K562 (cell line): Measurements from ENCODE around the gene GPER1. TPM values are rescaled to one million over a fixed set of nuclear protein-coding genes. Genes with fewer than 3 reads are reported as not detected.

Experiments used
- DACH1 ChIP-seq: fragments of 450-650 bp; IDR thresholded peaks from 2 replicates; pipeline ENCODE4 v1.6.1; 2018; ENCODE audit not compliant: partially characterized antibody
- FOXM1 ChIP-seq, 2 experiments: fragments of 450-650 bp in 1 of 2; sonication (generic) in 1 of 2; formaldehyde crosslinking in 1 of 2; IDR thresholded peaks; 2 replicates each; pipeline versions ENCODE4 v1.6.1 to v1.9.0; 2017 to 2022; ENCODE audit warnings: low read depth in 2 of 2, mild to moderate bottlenecking in 2 of 2, missing genetic modification reagents in 1 of 2, moderate library complexity in 1 of 2
- IRF2 ChIP-seq: sonication (generic); formaldehyde crosslinking; IDR thresholded peaks from 2 replicates; pipeline ENCODE4 v1.8.1; 2022; ENCODE audit warnings: mild to moderate bottlenecking, missing genetic modification reagents
- JUNB ChIP-seq: fragments of 450-650 bp; formaldehyde crosslinking; conservative IDR thresholded peaks from 2 replicates; pipeline ENCODE4 v1.4.0; 2020; ENCODE audit warnings: mild to moderate bottlenecking
- JUND ChIP-seq, 2 experiments: IDR thresholded peaks; 2 replicates in 1 of 2; 3 replicates in 1 of 2; pipeline ENCODE4 v1.6.1; 2011; ENCODE audit warnings: borderline replicate concordance in 2 of 2, low read depth in 2 of 2, low read length in 2 of 2, improper control_type of control experiment in 1 of 2, missing biosample characterization in 1 of 2, missing genetic modification characterization in 1 of 2, missing genetic modification reagents in 1 of 2
- KHSRP ChIP-seq: fragments of 450-650 bp; IDR thresholded peaks from 2 replicates; pipeline ENCODE4 v1.6.1; 2017
- NR1H2 ChIP-seq: sonication (generic); formaldehyde crosslinking; IDR thresholded peaks from 2 replicates; pipeline ENCODE4 v1.4.0; 2020; ENCODE audit warnings: mild to moderate bottlenecking, missing genetic modification reagents
- POLR3A ChIP-seq: IDR thresholded peaks from 2 replicates; pipeline ENCODE4 v1.6.1; 2011; ENCODE audit warnings: borderline replicate concordance, mild to moderate bottlenecking, moderate library complexity; ENCODE audit not compliant: insufficient read length, insufficient read depth; ENCODE audit errors: extremely low read depth
- SREBF2 ChIP-seq: sonication (generic); formaldehyde crosslinking; IDR thresholded peaks from 2 replicates; pipeline ENCODE4 v1.4.0; 2020; ENCODE audit warnings: mild to moderate bottlenecking, missing genetic modification reagents
- TEAD2 ChIP-seq: fragments of 450-650 bp; IDR thresholded peaks from 2 replicates; pipeline ENCODE4 v1.6.1; 2016; ENCODE audit warnings: missing genetic modification characterization, control low read depth, missing compliant biosample characterization
- TEAD4 ChIP-seq, 2 experiments: sonication (generic) in 1 of 2; formaldehyde crosslinking in 1 of 2; IDR thresholded peaks; 2 replicates each; pipeline versions ENCODE4 v1.6.1 to v1.8.0; 2012 to 2022; ENCODE audit warnings: borderline replicate concordance in 1 of 2, inconsistent platforms in 1 of 2, low read length in 1 of 2, mild to moderate bottlenecking in 1 of 2, missing genetic modification reagents in 1 of 2
- ZNF263 ChIP-seq: sonication (generic); formaldehyde crosslinking; IDR thresholded peaks from 2 replicates; pipeline ENCODE4 v1.8.0; 2022; ENCODE audit warnings: mild to moderate bottlenecking, missing genetic modification reagents, borderline replicate concordance
- ZNF282 ChIP-seq: sonication (generic); formaldehyde crosslinking; IDR thresholded peaks from 2 replicates; pipeline ENCODE4 v1.8.1; 2023; ENCODE audit warnings: missing genetic modification reagents
- polyA plus RNA-seq, 8 experiments: library from polyadenylated mRNA; depleted of rRNA in 4 of 8; stranded (reverse) in 5 of 8; unstranded in 3 of 8; fragments of >200 nt; fragmentation: Nextera tagmentation in 2 of 8; fragmentation: Illumina TruSeq in 1 of 8; extraction: Ambion mirVana in 2 of 8; extraction: Trizol in 1 of 8; gene quantifications; 2 replicates each; pipeline versions ENCODE4 v1.2.1 to v1.2.3, GENCODE V29; 2011 to 2014; ENCODE audit warnings: inconsistent platforms in 1 of 8, missing spikeins in 1 of 8
- total RNA-seq, 7 experiments: library from RNA; depleted of rRNA in 6 of 7; stranded (reverse); fragments of >200 nt in 6 of 7; fragmentation: Illumina TruSeq in 2 of 7; extraction: Trizol in 2 of 7; gene quantifications; 2 replicates each; pipeline versions ENCODE4 v1.2.1 to v1.2.3, GENCODE V29; 2011 to 2021; ENCODE audit warnings: low replicate concordance in 1 of 7
- TF ChIP-seq, protein P1 (sequence below): fragments of 450-650 bp; IDR thresholded peaks from 2 replicates; pipeline ENCODE4 v1.6.1; 2016; ENCODE audit warnings: mild to moderate bottlenecking, moderate library complexity
- TF ChIP-seq, protein P2 (sequence below): sonication (generic); formaldehyde crosslinking; IDR thresholded peaks from 2 replicates; pipeline ENCODE4 v1.8.0; 2022; ENCODE audit warnings: missing genetic modification reagents, mild to moderate bottlenecking, borderline replicate concordance

GPER1 gene
- total and polyA plus RNA-seq, 9 of the 15 experiments (the other 6 are each of a cell fraction or from before 2014, with no cell fraction given): 0.04 to 0.09 (median 0.08) TPM; not detected in 6

DNA sequence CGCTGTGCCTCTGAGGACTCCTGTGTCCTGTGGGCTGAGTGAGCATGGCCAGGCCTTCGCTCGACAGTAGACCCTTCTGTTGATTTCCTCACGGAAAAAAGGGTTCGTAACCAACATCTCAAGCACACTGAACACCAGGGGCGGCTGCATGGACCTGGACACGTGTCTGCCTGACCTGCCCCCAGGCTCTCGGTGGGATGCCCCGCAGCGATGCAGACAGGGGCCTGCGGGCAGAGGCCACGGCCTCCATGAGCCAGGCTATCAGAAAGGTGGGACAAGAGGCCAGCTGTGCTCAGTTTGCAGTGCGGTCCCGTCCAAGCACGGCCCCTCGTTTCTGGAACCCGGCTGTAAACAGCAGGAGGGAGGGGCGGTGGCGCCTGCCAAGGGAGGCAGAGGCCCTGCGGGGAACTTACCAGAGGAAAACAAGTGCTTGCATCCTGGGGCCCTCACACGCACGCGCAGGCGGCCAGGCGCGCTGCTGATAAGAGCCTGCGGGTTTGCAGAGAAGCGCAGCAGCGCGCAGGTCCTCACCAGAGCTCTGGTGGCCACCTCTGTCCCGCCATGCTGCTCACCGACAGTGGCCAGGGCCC is 33.0 kb upstream of the GPER1 start (continued):
- TF ChIP-seq POLR3A (no peak), DACH1 (no peak), SREBF2 (CRISPR knock-in tag) (no peak), NR1H2 (CRISPR knock-in tag) (no peak), IRF2 (CRISPR knock-in tag) (no peak), FOXM1 (IDR thresholded peaks at IDR 0.05; ENCODE audit: low read depth) (no peak), FOXM1 (CRISPR knock-in tag; IDR thresholded peaks at IDR 0.05; ENCODE audit: low read depth) (no peak), JUNB (CRISPR knock-in tag) (no peak), TEAD4 (IDR thresholded peaks at IDR 0.05; ENCODE audit: low read length) (no peak), TEAD4 (CRISPR knock-in tag; IDR thresholded peaks at IDR 0.05; ENCODE audit: borderline replicate concordance) (no peak), KHSRP (no peak), TEAD2 (tag) (no peak), ZNF282 (no peak), JUND (IDR thresholded peaks at IDR 0.05; ENCODE audit: borderline replicate concordance, low read depth, low read length) (0 out of 2 replicates have a peak, but pooled peaks have one; percentile 42), JUND (tag; IDR thresholded peaks at IDR 0.05; ENCODE audit: borderline replicate concordance, low read depth, low read length) (peak; percentile 42; the same call in 1 of the 3 replicates), ZNF263 (CRISPR knock-in tag) (0 out of 2 replicates have a peak, but pooled peaks have one; percentile 12)
- TF ChIP-seq, protein P1, sequence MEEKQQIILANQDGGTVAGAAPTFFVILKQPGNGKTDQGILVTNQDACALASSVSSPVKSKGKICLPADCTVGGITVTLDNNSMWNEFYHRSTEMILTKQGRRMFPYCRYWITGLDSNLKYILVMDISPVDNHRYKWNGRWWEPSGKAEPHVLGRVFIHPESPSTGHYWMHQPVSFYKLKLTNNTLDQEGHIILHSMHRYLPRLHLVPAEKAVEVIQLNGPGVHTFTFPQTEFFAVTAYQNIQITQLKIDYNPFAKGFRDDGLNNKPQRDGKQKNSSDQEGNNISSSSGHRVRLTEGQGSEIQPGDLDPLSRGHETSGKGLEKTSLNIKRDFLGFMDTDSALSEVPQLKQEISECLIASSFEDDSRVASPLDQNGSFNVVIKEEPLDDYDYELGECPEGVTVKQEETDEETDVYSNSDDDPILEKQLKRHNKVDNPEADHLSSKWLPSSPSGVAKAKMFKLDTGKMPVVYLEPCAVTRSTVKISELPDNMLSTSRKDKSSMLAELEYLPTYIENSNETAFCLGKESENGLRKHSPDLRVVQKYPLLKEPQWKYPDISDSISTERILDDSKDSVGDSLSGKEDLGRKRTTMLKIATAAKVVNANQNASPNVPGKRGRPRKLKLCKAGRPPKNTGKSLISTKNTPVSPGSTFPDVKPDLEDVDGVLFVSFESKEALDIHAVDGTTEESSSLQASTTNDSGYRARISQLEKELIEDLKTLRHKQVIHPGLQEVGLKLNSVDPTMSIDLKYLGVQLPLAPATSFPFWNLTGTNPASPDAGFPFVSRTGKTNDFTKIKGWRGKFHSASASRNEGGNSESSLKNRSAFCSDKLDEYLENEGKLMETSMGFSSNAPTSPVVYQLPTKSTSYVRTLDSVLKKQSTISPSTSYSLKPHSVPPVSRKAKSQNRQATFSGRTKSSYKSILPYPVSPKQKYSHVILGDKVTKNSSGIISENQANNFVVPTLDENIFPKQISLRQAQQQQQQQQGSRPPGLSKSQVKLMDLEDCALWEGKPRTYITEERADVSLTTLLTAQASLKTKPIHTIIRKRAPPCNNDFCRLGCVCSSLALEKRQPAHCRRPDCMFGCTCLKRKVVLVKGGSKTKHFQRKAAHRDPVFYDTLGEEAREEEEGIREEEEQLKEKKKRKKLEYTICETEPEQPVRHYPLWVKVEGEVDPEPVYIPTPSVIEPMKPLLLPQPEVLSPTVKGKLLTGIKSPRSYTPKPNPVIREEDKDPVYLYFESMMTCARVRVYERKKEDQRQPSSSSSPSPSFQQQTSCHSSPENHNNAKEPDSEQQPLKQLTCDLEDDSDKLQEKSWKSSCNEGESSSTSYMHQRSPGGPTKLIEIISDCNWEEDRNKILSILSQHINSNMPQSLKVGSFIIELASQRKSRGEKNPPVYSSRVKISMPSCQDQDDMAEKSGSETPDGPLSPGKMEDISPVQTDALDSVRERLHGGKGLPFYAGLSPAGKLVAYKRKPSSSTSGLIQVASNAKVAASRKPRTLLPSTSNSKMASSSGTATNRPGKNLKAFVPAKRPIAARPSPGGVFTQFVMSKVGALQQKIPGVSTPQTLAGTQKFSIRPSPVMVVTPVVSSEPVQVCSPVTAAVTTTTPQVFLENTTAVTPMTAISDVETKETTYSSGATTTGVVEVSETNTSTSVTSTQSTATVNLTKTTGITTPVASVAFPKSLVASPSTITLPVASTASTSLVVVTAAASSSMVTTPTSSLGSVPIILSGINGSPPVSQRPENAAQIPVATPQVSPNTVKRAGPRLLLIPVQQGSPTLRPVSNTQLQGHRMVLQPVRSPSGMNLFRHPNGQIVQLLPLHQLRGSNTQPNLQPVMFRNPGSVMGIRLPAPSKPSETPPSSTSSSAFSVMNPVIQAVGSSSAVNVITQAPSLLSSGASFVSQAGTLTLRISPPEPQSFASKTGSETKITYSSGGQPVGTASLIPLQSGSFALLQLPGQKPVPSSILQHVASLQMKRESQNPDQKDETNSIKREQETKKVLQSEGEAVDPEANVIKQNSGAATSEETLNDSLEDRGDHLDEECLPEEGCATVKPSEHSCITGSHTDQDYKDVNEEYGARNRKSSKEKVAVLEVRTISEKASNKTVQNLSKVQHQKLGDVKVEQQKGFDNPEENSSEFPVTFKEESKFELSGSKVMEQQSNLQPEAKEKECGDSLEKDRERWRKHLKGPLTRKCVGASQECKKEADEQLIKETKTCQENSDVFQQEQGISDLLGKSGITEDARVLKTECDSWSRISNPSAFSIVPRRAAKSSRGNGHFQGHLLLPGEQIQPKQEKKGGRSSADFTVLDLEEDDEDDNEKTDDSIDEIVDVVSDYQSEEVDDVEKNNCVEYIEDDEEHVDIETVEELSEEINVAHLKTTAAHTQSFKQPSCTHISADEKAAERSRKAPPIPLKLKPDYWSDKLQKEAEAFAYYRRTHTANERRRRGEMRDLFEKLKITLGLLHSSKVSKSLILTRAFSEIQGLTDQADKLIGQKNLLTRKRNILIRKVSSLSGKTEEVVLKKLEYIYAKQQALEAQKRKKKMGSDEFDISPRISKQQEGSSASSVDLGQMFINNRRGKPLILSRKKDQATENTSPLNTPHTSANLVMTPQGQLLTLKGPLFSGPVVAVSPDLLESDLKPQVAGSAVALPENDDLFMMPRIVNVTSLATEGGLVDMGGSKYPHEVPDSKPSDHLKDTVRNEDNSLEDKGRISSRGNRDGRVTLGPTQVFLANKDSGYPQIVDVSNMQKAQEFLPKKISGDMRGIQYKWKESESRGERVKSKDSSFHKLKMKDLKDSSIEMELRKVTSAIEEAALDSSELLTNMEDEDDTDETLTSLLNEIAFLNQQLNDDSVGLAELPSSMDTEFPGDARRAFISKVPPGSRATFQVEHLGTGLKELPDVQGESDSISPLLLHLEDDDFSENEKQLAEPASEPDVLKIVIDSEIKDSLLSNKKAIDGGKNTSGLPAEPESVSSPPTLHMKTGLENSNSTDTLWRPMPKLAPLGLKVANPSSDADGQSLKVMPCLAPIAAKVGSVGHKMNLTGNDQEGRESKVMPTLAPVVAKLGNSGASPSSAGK: peak; percentile 60
- TF ChIP-seq, protein P2, sequence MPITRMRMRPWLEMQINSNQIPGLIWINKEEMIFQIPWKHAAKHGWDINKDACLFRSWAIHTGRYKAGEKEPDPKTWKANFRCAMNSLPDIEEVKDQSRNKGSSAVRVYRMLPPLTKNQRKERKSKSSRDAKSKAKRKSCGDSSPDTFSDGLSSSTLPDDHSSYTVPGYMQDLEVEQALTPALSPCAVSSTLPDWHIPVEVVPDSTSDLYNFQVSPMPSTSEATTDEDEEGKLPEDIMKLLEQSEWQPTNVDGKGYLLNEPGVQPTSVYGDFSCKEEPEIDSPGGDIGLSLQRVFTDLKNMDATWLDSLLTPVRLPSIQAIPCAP (CRISPR knock-in tag): no peak
